Activated CD4-positive, CD25-positive, alpha-beta regulatory T cell treated with anti-CD3 and anti-CD28 coated beads, Interleukin-2, amount 50 U/mL, for 24 hours (primary cell): Measurements from ENCODE around the gene RBM22.

ENCODE experiments used
- ATAC-seq, 2 donors: fragments of 150-1000 bp; cut with Tn5 transposase; one replicate each; pipeline ENCODE4 v1.10.0; 2021; ENCODE audit warnings: mild to moderate bottlenecking in 1 of 2, moderate library complexity in 1 of 2

The RBM22 gene

GRCh38 chr5:150672237-150672883 lies 28.5 kb downstream of the RBM22 start:
- ATAC-seq: peak; percentile 53 to 58

- ATAC-seq: peak; percentile 44 to 52
Measured at GRCh38 chr5:150671509-150672236, 29.2 kb downstream of the RBM22 start.

GRCh38 chr5:150670948-150671310 lies 29.9 kb downstream of the RBM22 start:
- no peak for ATAC-seq

GRCh38 chr5:150670275-150670947 lies 30.5 kb downstream of the RBM22 start:
- no peak for ATAC-seq

GRCh38 chr5:150665044-150665443 lies 35.8 kb downstream of the RBM22 start:
- no peak for ATAC-seq

GRCh38 chr5:150663936-150664335 lies 36.9 kb downstream of the RBM22 start:
- ATAC-seq: no peak

GRCh38 chr5:150662731-150663516 lies 37.9 kb downstream of the RBM22 start:
- ATAC-seq: no peak

GRCh38 chr5:150661821-150662596 lies 38.9 kb downstream of the RBM22 start:
- no peak for ATAC-seq

GRCh38 chr5:150661086-150661485 lies 39.8 kb downstream of the RBM22 start, which contains the start of gene MYOZ3:
Gene MYOZ3, plus strand, starts transcription at chr5:150661251. Its CDS starts 1,691 bp downstream, at chr5:150662942.
- ATAC-seq: no peak

GRCh38 chr5:150660108-150660831 lies 40.6 kb downstream of the RBM22 start:
- ATAC-seq: no peak

- ATAC-seq: no peak
Measured at GRCh38 chr5:150659360-150660107, 41.3 kb downstream of the RBM22 start.

GRCh38 chr5:150658699-150659265 lies 42.1 kb downstream of the RBM22 start:
- no peak for ATAC-seq

- no peak for ATAC-seq
Measured at GRCh38 chr5:150658121-150658520, 42.7 kb downstream of the RBM22 start.

- peak; percentile 73 to 76 for ATAC-seq
Measured at GRCh38 chr5:150656191-150657132, 44.4 kb downstream of the RBM22 start.

- ATAC-seq: no peak
Measured at GRCh38 chr5:150655221-150655620, 45.6 kb downstream of the RBM22 start.

- ATAC-seq: no peak
Measured at GRCh38 chr5:150653762-150654556, 46.9 kb downstream of the RBM22 start.

- no peak for ATAC-seq
Measured at GRCh38 chr5:150653145-150653761, 47.6 kb downstream of the RBM22 start.
